NCI-H1048 (cell line): ENCODE data around the gene NARF.
"Not testable (repeated sequence)": the region's sequence is repeated elsewhere in the genome, so short reads cannot be mapped to it uniquely, and the experiment has no call there.

ENCODE experiments used
- DNase-seq: peaks from one replicate; lab custom pipeline; 2025; lab: John Stamatoyannopoulos, UW

Gene NARF

DNA sequence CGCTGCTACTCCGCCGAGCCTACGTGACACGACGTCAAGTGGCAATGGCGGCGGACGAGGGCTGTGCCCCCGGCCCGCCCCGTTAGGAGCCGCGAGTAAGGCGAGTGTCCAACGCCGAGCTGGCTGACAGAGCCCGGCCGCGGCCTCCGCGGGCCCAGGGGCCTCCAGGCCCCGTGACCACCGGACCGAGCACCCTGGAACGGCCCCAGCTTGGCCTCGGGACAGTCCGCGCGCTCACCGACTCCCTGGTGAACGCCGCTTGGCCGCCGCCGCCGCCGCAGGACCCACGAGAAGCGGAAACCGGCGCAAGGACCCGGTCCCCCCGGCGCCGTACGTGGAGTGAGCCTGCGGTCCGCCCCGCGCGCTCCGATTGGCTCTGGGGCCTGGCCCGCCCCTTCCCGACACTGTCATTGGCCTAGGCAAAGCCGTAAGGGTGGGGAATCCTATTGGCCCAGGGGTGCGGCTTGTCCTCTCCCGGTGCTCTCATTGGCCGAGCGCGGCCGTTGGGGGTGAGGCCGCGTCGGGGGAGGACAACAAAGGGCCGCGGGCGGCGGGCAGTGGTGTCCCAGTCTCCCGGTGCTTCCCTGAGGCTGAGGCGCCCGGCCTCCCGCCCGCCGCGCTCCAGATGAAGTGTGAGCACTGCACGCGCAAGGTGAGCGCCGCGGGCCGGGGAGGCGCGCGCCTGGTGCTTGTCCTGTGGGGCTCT lies at the start of gene NARF:
NARF (plus strand) TSS at position 563 of the 706 bp plus-strand sequence; CDS start at position 626, 63 bp downstream.
- DNase-seq: peak; percentile 96

- DNase-seq: no peak
Measured at GRCh38 chr17:82408938-82409318, 49.6 kb upstream of the NARF start.

- DNase-seq: no peak
Measured at GRCh38 chr17:82410014-82410716, 48.4 kb upstream of the NARF start.

DNA sequence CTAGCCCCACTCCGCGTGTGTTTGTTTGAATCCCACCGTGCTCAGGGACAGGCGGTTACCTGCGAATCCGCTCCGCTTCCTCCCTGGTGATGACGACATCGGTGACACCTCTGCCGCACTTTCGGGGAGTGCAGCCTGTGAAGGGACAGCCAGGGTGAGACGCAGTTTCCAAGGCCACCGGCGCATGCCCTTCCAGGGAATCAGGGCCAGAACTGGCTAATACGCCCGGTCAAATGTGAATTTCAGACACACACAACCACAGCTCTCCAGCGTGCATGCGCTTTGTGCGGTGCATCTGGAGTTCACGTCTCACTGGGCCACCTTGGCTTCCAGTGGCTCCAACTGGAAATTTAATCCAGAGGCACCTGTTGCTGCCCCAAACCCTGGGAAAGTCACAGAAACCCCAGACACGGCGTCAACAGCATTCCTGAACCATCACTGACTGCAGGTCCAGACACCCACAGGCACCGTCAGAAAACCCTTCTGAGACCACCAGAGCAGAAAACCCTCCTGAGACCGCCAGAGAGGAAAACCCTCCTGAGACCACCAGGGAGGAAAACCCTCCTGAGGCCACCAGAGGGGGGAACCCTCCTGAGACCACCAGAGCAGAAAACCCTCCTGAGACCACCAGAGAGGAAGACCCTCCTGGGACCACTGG lies 47.0 kb upstream of the NARF start:
- DNase-seq: no peak

- DNase-seq: not testable (repeated sequence)
Measured at GRCh38 chr17:82412081-82412480, 46.5 kb upstream of the NARF start.

DNA sequence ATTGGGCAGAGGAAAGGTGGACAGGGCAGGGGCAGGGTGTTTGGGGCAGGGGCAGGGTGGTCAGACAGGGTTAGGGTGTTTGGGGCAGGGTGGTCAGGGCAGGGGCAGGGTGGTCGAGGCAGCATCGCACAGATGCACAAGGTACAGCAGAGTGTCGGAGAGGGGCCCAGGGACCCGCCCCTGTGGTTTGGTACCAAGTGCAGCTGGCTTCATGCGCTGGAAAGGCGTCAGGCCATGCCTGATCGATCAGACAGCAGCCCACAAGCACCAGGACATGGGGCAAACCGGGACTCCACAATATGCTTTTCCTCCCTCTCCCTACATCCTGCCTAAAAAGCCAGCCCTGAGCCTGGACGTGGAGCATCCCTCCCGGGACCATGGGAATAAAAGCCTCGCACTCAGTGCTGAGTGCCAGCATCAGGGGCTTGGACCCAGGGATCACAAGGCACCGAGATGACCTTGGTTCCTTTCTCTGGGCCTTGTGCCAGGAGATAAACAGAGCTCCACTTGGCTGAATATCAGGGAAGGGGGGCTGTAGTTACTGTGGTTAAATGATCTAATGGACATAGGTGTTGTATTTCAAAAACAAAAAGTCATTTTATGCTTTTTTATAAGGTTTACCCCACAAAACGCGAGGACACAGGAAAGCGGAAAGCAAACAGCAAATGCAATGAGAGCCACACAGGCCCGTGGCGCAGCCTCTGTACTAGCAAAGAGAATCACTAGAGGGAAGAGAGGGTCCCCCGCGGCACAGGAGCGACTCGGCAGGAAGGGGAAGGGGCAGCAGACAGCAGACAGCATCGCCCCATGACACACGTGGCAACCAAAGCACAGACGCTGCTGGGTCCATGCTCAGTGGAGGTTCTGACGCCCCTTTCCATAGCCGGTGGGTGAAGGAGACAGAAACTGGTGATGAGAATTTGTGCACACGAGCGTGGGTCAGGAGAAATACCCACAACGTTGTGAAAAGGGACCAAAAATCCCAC lies 45.7 kb upstream of the NARF start:
- no peak for DNase-seq

GRCh38 chr17:82414548-82415281 lies 43.8 kb upstream of the NARF start:
- DNase-seq: peak; percentile 54

- no peak for DNase-seq
Measured at GRCh38 chr17:82415336-82415735, 43.2 kb upstream of the NARF start.

DNA sequence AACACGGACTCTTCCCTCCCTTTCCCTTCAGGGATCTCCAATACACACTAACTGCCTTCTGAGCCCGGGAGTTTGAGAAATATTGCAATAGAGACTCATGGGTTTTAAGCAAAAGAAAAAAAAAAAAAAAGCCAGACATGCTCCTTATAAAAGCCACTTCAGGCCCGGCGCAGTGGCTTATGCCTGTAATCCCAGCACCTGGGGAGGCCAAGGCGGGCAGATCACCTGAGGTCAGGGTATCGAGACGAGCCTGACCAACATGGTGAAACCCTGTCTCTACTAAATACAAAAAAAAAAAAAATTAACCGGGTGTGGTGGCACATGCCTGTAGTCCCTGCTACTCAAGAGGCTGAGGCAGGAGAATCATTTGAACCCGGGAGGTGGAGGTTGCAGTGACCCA lies 42.8 kb upstream of the NARF start:
- no peak for DNase-seq

DNA sequence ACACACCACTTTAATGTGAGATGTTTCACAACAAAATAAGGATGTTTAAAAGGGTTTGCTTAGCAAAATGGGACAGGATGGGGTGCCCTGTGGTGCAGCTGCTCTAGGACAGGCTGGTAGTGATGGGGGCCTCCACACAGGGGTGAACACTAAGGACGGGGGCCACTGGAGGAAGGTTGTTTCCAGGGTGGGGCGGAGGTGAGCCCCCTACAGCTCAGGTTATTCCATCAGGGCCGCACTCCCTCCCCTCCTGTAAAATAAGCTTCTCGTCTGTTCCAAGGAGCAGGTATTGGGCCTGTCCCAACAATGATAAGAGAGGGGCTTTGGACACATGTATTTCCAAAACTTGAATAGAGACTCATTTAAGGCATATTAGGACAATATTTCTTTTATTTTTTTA lies 42.3 kb upstream of the NARF start:
- DNase-seq: no peak

DNA sequence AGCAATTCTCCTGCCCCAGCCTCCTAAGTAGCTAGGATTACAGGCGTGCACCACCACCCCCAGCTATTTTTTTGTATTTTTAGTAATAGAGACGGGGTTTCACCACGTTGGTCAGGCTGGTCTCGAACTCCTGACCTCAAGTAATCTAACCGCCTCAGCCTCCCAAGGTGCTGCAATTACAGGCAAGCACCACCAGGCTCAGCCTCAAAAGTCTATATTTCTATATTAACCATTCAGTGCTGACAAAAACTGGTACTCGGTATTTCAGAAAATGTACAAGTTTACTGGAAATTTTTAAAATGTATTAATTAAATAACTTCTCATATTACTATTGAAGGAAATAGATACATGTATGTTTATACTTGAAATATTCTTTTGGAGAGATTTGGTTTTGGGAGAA lies 41.8 kb upstream of the NARF start:
- DNase-seq: no peak

DNA sequence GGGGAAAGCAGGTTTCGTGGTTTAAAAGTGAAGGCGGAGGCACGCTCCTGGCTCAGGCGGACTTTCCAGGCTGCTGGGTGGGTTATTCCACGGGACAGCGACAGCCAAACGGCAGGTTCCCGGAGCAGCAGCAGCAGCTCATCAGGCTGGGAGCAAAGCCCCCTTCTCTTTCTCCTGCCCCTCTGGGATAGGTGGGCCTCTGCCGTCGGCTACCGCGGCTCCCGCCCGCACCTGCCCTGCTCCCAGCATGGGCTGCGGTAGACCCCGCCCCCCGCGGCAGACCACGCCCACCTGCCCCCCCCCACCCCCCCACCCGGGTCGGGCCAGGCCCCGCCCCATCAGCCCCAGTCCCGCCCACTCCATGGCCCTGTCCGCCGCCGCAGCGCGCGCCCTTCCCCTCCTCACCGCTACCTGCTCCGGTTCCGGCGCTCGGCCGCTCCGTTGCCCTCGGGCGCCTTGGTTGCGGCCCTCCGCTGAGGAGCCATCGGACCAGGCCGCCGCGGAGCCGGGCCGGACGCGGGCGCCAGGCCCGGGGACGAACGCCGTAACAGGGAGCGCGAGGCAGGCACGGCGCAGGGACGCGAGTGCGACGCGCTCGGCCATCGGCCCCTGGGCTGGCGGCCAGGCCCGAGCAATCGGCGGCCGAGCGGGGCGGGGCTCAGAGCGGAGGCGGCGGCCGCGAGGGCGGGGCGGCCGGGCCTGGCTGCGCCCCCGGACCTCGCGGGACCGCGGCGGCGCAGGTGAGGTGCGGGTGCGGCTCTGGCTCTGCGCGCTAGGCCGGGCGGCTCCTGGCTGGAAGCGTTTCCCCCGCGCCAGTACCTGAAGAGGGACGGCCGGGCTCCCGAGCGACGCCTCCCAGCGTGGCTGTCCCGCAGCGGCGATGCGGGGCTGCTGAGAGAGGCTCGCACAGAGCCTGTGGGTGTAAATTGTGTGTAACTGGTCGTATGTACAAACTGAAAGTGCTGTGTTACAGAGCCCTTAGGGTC lies 40.2 kb upstream of the NARF start, which contains the start of the genes HEXD and OGFOD3:
HEXD (plus strand) TSS at position 347 of the 986 bp plus-strand sequence. CDS start 1,453 bp downstream, outside the sequence.
OGFOD3 (minus strand) TSS at position 586 of the 986 bp plus-strand sequence; CDS start at position 485, 101 bp downstream.
- peak; percentile 65 for DNase-seq

DNA sequence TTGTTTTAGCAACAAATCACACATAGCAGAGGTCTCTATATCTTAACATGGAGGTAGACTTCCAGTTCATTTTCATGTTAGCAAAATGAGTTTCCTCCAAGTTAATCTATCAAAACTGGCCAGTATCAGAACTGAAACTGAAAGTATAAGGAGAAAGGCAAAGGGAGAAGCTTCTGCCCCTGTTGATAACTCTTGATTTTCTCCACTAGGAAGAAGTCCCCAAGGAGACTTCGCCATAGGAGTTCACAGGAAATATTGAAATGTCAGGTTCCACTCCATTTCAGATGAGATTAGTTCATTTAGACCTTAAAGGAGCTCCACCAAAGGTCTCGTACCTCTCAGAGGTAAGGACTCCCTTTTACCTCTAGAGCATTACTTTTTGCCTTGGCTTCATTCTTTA lies 39.0 kb upstream of the NARF start:
- DNase-seq: no peak

DNA sequence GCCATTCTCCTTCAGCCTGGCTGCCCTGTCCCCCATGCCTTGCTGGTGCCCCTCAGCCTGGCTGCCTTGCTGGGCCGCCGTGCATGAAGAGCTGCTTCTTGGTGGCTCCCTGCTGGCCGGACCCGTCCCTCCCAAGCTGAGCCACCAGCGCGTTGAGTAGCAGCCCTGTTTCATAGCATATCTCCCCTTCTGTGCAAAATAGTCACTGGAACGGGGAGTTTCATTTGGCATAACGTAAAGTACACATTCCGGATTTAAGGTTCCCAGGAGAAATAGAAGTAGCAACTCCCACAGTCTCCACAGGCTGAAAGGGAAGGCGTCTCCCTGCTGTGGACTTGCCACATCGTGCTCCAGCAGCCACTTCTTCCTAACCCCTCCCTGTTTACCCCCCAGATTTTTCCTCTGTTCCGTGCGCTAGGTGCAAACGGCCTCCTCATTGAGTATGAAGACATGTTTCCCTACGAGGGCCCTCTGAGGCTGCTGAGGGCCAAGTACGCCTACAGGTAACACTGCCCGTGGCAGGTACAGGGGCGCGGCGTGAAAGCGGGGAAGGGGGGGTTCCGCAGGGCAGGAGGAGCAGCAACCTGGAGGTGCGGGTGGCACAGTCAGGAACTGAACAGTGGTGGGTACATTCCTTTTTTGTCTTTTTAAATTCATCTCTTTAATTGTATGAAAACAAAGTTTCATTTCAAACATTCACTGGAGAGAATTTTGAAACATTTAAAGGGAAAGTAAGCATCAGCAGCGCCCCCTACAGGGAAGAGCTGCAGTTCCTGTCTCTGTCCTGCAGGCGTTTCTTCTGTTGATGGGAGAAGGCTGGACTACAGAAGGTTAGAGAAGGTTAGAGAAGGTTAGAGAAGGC lies 34.3 kb upstream of the NARF start:
- no peak for DNase-seq

DNA sequence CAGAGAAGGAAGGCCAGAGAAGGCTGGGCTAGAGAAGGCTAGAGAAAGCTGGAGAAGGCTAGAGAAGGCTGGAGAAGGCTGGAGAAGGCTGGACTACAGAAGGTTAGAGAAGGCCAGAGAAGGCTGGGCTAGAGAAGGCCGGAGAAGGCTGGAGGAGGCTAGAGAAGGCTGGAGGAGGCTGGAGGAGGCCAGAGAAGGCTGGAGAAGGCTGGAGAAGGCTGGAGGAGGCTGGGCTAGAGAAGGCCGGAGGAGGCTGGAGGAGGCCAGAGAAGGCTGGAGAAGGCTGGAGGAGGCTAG lies 33.7 kb upstream of the NARF start:
- no peak for DNase-seq

DNA sequence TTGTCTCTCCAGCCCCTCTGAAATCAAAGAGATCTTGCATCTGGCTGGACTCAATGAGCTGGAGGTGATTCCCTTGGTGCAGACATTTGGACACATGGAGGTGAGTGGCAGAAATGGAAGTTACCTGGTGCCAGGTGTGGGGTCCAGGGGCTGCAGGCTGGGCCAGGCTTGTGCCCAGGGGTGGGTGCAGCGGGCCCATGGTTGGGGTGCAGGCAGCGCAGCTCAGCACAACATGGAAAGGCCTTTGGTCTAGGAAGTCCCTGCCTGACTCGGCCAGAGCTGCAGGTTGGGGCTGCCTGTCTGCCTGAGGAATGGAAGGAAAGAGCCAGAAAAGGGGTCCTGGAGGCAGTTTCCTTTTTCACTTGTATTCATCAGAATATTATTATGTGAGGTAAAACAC lies 30.0 kb upstream of the NARF start:
- no peak for DNase-seq

DNA sequence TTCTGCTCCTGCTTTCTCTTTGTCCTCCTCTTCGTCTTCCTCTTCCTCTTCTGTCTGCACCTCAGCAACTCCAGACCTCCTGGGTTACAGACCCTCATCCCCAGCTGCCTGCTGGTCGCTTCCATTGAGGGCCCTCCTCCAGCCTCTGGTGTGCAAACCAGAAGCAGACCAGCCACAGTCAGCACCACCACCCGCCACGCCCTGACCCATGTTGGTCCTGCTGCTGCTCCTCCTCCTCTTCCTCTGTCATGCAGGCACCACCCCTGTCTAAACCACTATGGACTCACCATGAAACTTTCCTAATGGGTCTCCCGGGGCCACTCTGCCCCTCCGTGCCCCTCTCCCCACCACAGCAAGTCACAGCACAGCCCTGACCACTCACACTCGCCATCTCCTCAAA lies 28.7 kb upstream of the NARF start:
- no peak for DNase-seq

DNA sequence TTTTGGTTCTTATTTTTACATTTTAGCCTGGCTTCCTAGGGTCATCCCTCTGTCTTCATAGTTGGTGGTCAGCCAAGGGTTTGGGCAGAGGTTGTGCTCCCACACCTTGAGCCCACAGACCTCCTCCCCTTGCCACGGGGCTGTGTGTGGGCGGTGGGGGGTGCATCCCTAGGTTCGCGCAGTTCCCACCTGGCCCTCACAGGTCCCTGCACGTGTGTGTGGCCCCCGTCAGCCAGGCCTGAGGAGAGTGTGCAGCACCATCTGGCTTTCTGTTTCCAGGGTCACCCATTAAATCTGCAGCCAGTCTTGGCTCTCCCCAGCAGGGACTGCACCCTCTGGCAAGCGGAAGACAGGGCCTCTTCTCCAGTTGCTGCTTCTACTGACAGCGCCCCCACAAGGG lies 26.5 kb upstream of the NARF start:
- no peak for DNase-seq
